Stimulated activated CD4-positive, alpha-beta T cell treated with anti-CD3 and anti-CD28 coated beads, TNF-alpha, amount 100 ng/mL, for 48 hours (primary cell): ENCODE results near the gene ZBED5.
"Not testable (repeated sequence)": the region's sequence is repeated elsewhere in the genome, so short reads cannot be mapped to it uniquely, and the experiment has no call there.

Source experiments
- DNase-seq, 3 donors: peaks; one replicate each; pipeline ENCODE4 v3.0.0-alpha.2; 2020; ENCODE audit warnings: low read depth in 3 of 3

Gene ZBED5

GRCh38 chr11:10857709-10858438 lies at the start of gene ZBED5:
Gene ZBED5, minus strand, starts transcription at chr11:10858053. Its CDS starts 3,108 bp downstream, at chr11:10854945.
- peak; percentile 87 to 94 (median 89) for DNase-seq

- no peak for DNase-seq
These were observed 48.7 kb upstream of the ZBED5 start for GRCh38 chr11:10906521-10906920.

GRCh38 chr11:10902301-10903063 lies 44.6 kb upstream of the ZBED5 start:
- DNase-seq: no peak

GRCh38 chr11:10900681-10901415 lies 43.0 kb upstream of the ZBED5 start:
- DNase-seq: no peak

- DNase-seq: no peak
These were observed 41.4 kb upstream of the ZBED5 start for GRCh38 chr11:10899121-10899830.

- DNase-seq: no peak
These were observed 40.8 kb upstream of the ZBED5 start for GRCh38 chr11:10898763-10899025.

- no peak for DNase-seq
These were observed 40.3 kb upstream of the ZBED5 start for GRCh38 chr11:10898003-10898762.

- no peak for DNase-seq
These were observed 39.3 kb upstream of the ZBED5 start for GRCh38 chr11:10897150-10897549.

GRCh38 chr11:10896493-10896892 lies 38.6 kb upstream of the ZBED5 start:
- DNase-seq: no peak

- DNase-seq: no peak
These were observed 37.4 kb upstream of the ZBED5 start for GRCh38 chr11:10895285-10895684.

- no peak for DNase-seq
These were observed 36.8 kb upstream of the ZBED5 start for GRCh38 chr11:10894666-10895065.

GRCh38 chr11:10893714-10894151 lies 35.9 kb upstream of the ZBED5 start:
- DNase-seq: no peak

GRCh38 chr11:10892250-10892649 lies 34.4 kb upstream of the ZBED5 start:
- no peak for DNase-seq

GRCh38 chr11:10891151-10891720 lies 33.4 kb upstream of the ZBED5 start:
- DNase-seq: no peak

GRCh38 chr11:10890083-10890482 lies 32.2 kb upstream of the ZBED5 start:
- not testable (repeated sequence) for DNase-seq

GRCh38 chr11:10887307-10887706 lies 29.5 kb upstream of the ZBED5 start:
- DNase-seq: no peak

GRCh38 chr11:10886652-10887250 lies 28.9 kb upstream of the ZBED5 start:
- DNase-seq: no peak

- DNase-seq: no peak
These were observed 28.0 kb upstream of the ZBED5 start for GRCh38 chr11:10885703-10886363.

GRCh38 chr11:10884292-10884691 lies 26.4 kb upstream of the ZBED5 start:
- not testable (repeated sequence) for DNase-seq

- DNase-seq: no peak
These were observed 24.0 kb upstream of the ZBED5 start for GRCh38 chr11:10881892-10882291.
